GM06990 (cell line): ENCODE data around the gene STMP1.

ENCODE experiments used
- DNase-seq: peaks from one replicate; pipeline ENCODE4 v3.0.0-alpha.2; 2011; ENCODE audit not compliant: insufficient read length; ENCODE audit errors: extremely low read depth
- H3K27me3 ChIP-seq: replicated peaks from 2 replicates; pipeline ENCODE4 v1.6.0; 2011; ENCODE audit warnings: low read length; ENCODE audit not compliant: control insufficient read depth, insufficient read depth
- H3K36me3 ChIP-seq: 2 replicates; pipeline ENCODE4 v1.5.1; 2011; ENCODE audit warnings: low read length; ENCODE audit not compliant: control insufficient read depth, insufficient read depth
- H3K4me3 ChIP-seq: replicated peaks from 2 replicates; pipeline ENCODE4 v1.5.1; 2011; ENCODE audit warnings: low read depth, mild to moderate bottlenecking, control low read depth, low read length
- CTCF ChIP-seq: IDR thresholded peaks from 2 replicates; pipeline ENCODE4 v1.5.1; 2011; ENCODE audit warnings: low read length, control low read depth, mild to moderate bottlenecking, inconsistent platforms; ENCODE audit not compliant: insufficient read depth, poor library complexity, severe bottlenecking

STMP1 gene

GRCh38 chr7:135672560-135673359 lies 10.4 kb downstream of the STMP1 start:
- peak; percentile 80 for TF ChIP-seq CTCF
- Histone ChIP-seq H3K4me3 (no peak overlapping the region), H3K27me3 (no peaks in the 10 kb centered on the region), H3K36me3 (no peaks in the 10 kb centered on the region)
- DNase-seq: no peak

GRCh38 chr7:135673360-135673706 lies 11.0 kb downstream of the STMP1 start:
- DNase-seq: no peak
- peaks cover 3% of the 10 kb centered on the region for H3K36me3 ChIP-seq
- H3K27me3 ChIP-seq: no peaks in the 10 kb centered on the region
- no peak for TF ChIP-seq CTCF
- no peak overlapping the region for H3K4me3 ChIP-seq

GRCh38 chr7:135678612-135679575 lies 16.6 kb downstream of the STMP1 start:
- Histone ChIP-seq H3K36me3 (peaks cover 5% of the 10 kb centered on the region), H3K27me3 (no peaks in the 10 kb centered on the region), H3K4me3 (no peak overlapping the region)
- TF ChIP-seq CTCF: no peak
- no peak for DNase-seq

GRCh38 chr7:135681762-135682161 lies 19.4 kb downstream of the STMP1 start:
- Histone ChIP-seq H3K27me3 (no peaks in the 10 kb centered on the region), H3K36me3 (peaks cover 5% of the 10 kb centered on the region), H3K4me3 (no peak overlapping the region)
- no peak for TF ChIP-seq CTCF
- DNase-seq: no peak

GRCh38 chr7:135682191-135682590 lies 19.9 kb downstream of the STMP1 start:
- DNase-seq: no peak
- Histone ChIP-seq H3K4me3 (no peak overlapping the region), H3K27me3 (no peaks in the 10 kb centered on the region), H3K36me3 (peaks cover 5% of the 10 kb centered on the region)
- TF ChIP-seq CTCF: no peak
